ENCODE results near the gene CNTNAP2. TPM values are rescaled to one million over a fixed set of nuclear protein-coding genes. Genes with fewer than 3 reads are reported as not detected.

The CNTNAP2 gene
- polyA plus RNA-seq, 3 donors from 2014 or later, result 0.94 to 1.1 TPM; not detected in 1

GRCh38 chr7:146255609-146256008 lies 139.0 kb downstream of the CNTNAP2 start:
- Mint-ChIP-seq H3K36me3 (peaks cover 0 to 10% (median 0%) of the 10 kb centered on the region in 3 donors), H3K9me3 (peaks cover 6 to 57% (median 36%) of the 10 kb centered on the region in 6 donors), H3K4me3 (no peak overlapping the region), H3K27me3 (ENCODE audit: low read depth in 3 of 3) (peaks cover 0 to 2% (median 0%) of the 10 kb centered on the region in 3 donors), H3K4me1 (no peaks in the 10 kb centered on the region), H3K27ac (no peak overlapping the region)
- DNase-seq, result no peak

- H3K27ac Mint-ChIP-seq, result no peak overlapping the region
- no peak overlapping the region for H3K4me3 Mint-ChIP-seq
Measured at GRCh38 chr7:146262527-146262926, 145.9 kb downstream of the CNTNAP2 start.

GRCh38 chr7:146276888-146277287 lies 160.3 kb downstream of the CNTNAP2 start:
- Mint-ChIP-seq H3K4me3 (no peak overlapping the region), H3K4me1 (no peaks in the 10 kb centered on the region), H3K27ac (no peak overlapping the region), H3K9me3 (peaks cover 5 to 42% (median 15%) of the 10 kb centered on the region in 6 donors), H3K27me3 (ENCODE audit: low read depth in 3 of 3) (no peaks in the 10 kb centered on the region), H3K36me3 (peaks cover 0 to 8% (median 0%) of the 10 kb centered on the region in 3 donors)
- DNase-seq, result no peak

More at GRCh38 chr7:146262527-146262926, 145.9 kb downstream of the CNTNAP2 start:
- Mint-ChIP-seq H3K27me3 (ENCODE audit: low read depth in 3 of 3) (peaks cover 0 to 2% (median 2%) of the 10 kb centered on the region in 3 donors), H3K9me3 (peaks cover 19 to 55% (median 40%) of the 10 kb centered on the region in 6 donors), H3K4me1 (no peaks in the 10 kb centered on the region), H3K36me3 (peaks cover 0 to 6% (median 5%) of the 10 kb centered on the region in 3 donors)
- no peak for DNase-seq

GRCh38 chr7:146285418-146285817 lies 168.8 kb downstream of the CNTNAP2 start:
- Mint-ChIP-seq H3K27ac (no peak overlapping the region), H3K4me3 (no peak overlapping the region), H3K36me3 (peaks cover 0 to 1% (median 0%) of the 10 kb centered on the region in 3 donors), H3K27me3 (ENCODE audit: low read depth in 3 of 3) (no peaks in the 10 kb centered on the region), H3K9me3 (peaks cover 10 to 37% (median 16%) of the 10 kb centered on the region in 6 donors), H3K4me1 (no peaks in the 10 kb centered on the region)
- DNase-seq, result no peak

GRCh38 chr7:146290746-146291145 lies 174.1 kb downstream of the CNTNAP2 start:
- Mint-ChIP-seq H3K4me1 (no peaks in the 10 kb centered on the region), H3K9me3 (peaks cover 7 to 45% (median 19%) of the 10 kb centered on the region in 6 donors)

GRCh38 chr7:146291900-146292299 lies 175.3 kb downstream of the CNTNAP2 start:
- Mint-ChIP-seq H3K4me3 (no peak overlapping the region), H3K4me1 (no peaks in the 10 kb centered on the region), H3K27me3 (ENCODE audit: low read depth in 3 of 3) (peaks cover 0 to 4% (median 0%) of the 10 kb centered on the region in 3 donors), H3K9me3 (peaks cover 1 to 35% (median 9%) of the 10 kb centered on the region in 6 donors), H3K36me3 (no peaks in the 10 kb centered on the region), H3K27ac (no peak overlapping the region)
- no peak for DNase-seq

More at GRCh38 chr7:146290746-146291145, 174.1 kb downstream of the CNTNAP2 start:
- no peak overlapping the region for H3K27ac Mint-ChIP-seq
- no peaks in the 10 kb centered on the region for H3K36me3 Mint-ChIP-seq
- DNase-seq, result no peak
- H3K27me3 Mint-ChIP-seq (ENCODE audit: low read depth in 3 of 3), result peaks cover 0 to 4% (median 0%) of the 10 kb centered on the region in 3 donors
- no peak overlapping the region for H3K4me3 Mint-ChIP-seq

GRCh38 chr7:146296028-146296427 lies 179.4 kb downstream of the CNTNAP2 start:
- H3K4me1 Mint-ChIP-seq, result no peaks in the 10 kb centered on the region
- no peaks in the 10 kb centered on the region for H3K36me3 Mint-ChIP-seq
- DNase-seq, result no peak
- peaks cover 0 to 4% (median 0%) of the 10 kb centered on the region in 3 donors for H3K27me3 Mint-ChIP-seq (ENCODE audit: low read depth in 3 of 3)
- H3K27ac Mint-ChIP-seq, result no peak overlapping the region
- H3K9me3 Mint-ChIP-seq, result peaks cover 8 to 20% (median 13%) of the 10 kb centered on the region in 6 donors
- no peak overlapping the region for H3K4me3 Mint-ChIP-seq

GRCh38 chr7:146314962-146315361 lies 198.4 kb downstream of the CNTNAP2 start:
- Mint-ChIP-seq H3K27me3 (ENCODE audit: low read depth in 3 of 3) (no peaks in the 10 kb centered on the region), H3K9me3 (peaks cover 2 to 26% (median 20%) of the 10 kb centered on the region in 6 donors), H3K4me1 (no peaks in the 10 kb centered on the region), H3K4me3 (no peak overlapping the region), H3K27ac (no peak overlapping the region), H3K36me3 (no peaks in the 10 kb centered on the region)
- DNase-seq, result no peak

GRCh38 chr7:146319629-146320028 lies 203.0 kb downstream of the CNTNAP2 start:
- Mint-ChIP-seq H3K27me3 (ENCODE audit: low read depth in 3 of 3) (no peaks in the 10 kb centered on the region), H3K36me3 (peaks cover 0 to 3% (median 0%) of the 10 kb centered on the region in 3 donors), H3K9me3 (peaks cover 4 to 17% (median 11%) of the 10 kb centered on the region in 6 donors), H3K4me1 (no peaks in the 10 kb centered on the region), H3K27ac (no peak overlapping the region), H3K4me3 (no peak overlapping the region)
- no peak for DNase-seq

GRCh38 chr7:146321301-146321700 lies 204.7 kb downstream of the CNTNAP2 start:
- Mint-ChIP-seq H3K4me1 (no peaks in the 10 kb centered on the region), H3K9me3 (peaks cover 8 to 22% (median 16%) of the 10 kb centered on the region in 6 donors), H3K27ac (no peak overlapping the region), H3K27me3 (ENCODE audit: low read depth in 3 of 3) (no peaks in the 10 kb centered on the region), H3K36me3 (peaks cover 0 to 3% (median 0%) of the 10 kb centered on the region in 3 donors), H3K4me3 (no peak overlapping the region)
- no peak for DNase-seq

GRCh38 chr7:146331369-146331768 lies 214.8 kb downstream of the CNTNAP2 start:
- H3K27me3 Mint-ChIP-seq (ENCODE audit: low read depth in 3 of 3), result no peaks in the 10 kb centered on the region
- no peaks in the 10 kb centered on the region for H3K4me1 Mint-ChIP-seq
- peaks cover 16 to 54% (median 35%) of the 10 kb centered on the region in 6 donors for H3K9me3 Mint-ChIP-seq
- H3K27ac Mint-ChIP-seq, result no peak overlapping the region
- no peak for DNase-seq
- peaks cover 0 to 17% (median 0%) of the 10 kb centered on the region in 3 donors for H3K36me3 Mint-ChIP-seq
- no peak overlapping the region for H3K4me3 Mint-ChIP-seq

- Mint-ChIP-seq H3K4me1 (no peaks in the 10 kb centered on the region), H3K27ac (no peak overlapping the region), H3K36me3 (peaks cover 0 to 3% (median 0%) of the 10 kb centered on the region in 3 donors), H3K4me3 (no peak overlapping the region), H3K27me3 (ENCODE audit: low read depth in 3 of 3) (peaks cover 0 to 3% (median 0%) of the 10 kb centered on the region in 3 donors), H3K9me3 (peaks cover 11 to 53% (median 24%) of the 10 kb centered on the region in 6 donors)
- DNase-seq, result no peak
Measured at GRCh38 chr7:146345251-146345650, 228.7 kb downstream of the CNTNAP2 start.

- no peak for DNase-seq
- peaks cover 0 to 3% (median 1%) of the 10 kb centered on the region in 3 donors for H3K27me3 Mint-ChIP-seq (ENCODE audit: low read depth in 3 of 3)
- H3K9me3 Mint-ChIP-seq, result peaks cover 11 to 50% (median 24%) of the 10 kb centered on the region in 6 donors
- H3K4me1 Mint-ChIP-seq, result no peaks in the 10 kb centered on the region
- H3K27ac Mint-ChIP-seq, result no peak overlapping the region
- H3K4me3 Mint-ChIP-seq, result no peak overlapping the region
- peaks cover 0 to 3% (median 0%) of the 10 kb centered on the region in 3 donors for H3K36me3 Mint-ChIP-seq
Measured at GRCh38 chr7:146346096-146346495, 229.5 kb downstream of the CNTNAP2 start.

- Mint-ChIP-seq H3K27me3 (ENCODE audit: low read depth in 3 of 3) (peaks cover 0 to 1% (median 0%) of the 10 kb centered on the region in 3 donors), H3K4me1 (no peaks in the 10 kb centered on the region), H3K9me3 (peaks cover 3 to 37% (median 18%) of the 10 kb centered on the region in 6 donors), H3K4me3 (no peak overlapping the region), H3K27ac (no peak overlapping the region), H3K36me3 (no peaks in the 10 kb centered on the region)
- DNase-seq, result no peak
Measured at GRCh38 chr7:146355216-146355615, 238.6 kb downstream of the CNTNAP2 start.

- Mint-ChIP-seq H3K9me3 (peaks cover 5 to 49% (median 28%) of the 10 kb centered on the region in 6 donors), H3K27ac (no peak overlapping the region), H3K27me3 (ENCODE audit: low read depth in 3 of 3) (peaks cover 0 to 2% (median 0%) of the 10 kb centered on the region in 3 donors), H3K36me3 (peaks cover 0 to 5% (median 0%) of the 10 kb centered on the region in 3 donors), H3K4me3 (no peak overlapping the region), H3K4me1 (no peaks in the 10 kb centered on the region)
- no peak for DNase-seq
Measured at GRCh38 chr7:146359176-146359575, 242.6 kb downstream of the CNTNAP2 start.

Data from immature natural killer cell (primary cell).